22Rv1 (cell line): Measurements from ENCODE around the gene NIPA2.

Source experiments
- ZFX ChIP-seq: fragments of 450-650 bp; IDR thresholded peaks from 2 replicates; pipeline ENCODE4 v1.6.1; 2017; ENCODE audit warnings: antibody characterized with exemption, borderline replicate concordance
- TF ChIP-seq, protein P1 (sequence below): fragments of 450-650 bp; IDR thresholded peaks from 2 replicates; pipeline ENCODE4 v1.5.1; 2017; ENCODE audit warnings: mild to moderate bottlenecking

DNA sequence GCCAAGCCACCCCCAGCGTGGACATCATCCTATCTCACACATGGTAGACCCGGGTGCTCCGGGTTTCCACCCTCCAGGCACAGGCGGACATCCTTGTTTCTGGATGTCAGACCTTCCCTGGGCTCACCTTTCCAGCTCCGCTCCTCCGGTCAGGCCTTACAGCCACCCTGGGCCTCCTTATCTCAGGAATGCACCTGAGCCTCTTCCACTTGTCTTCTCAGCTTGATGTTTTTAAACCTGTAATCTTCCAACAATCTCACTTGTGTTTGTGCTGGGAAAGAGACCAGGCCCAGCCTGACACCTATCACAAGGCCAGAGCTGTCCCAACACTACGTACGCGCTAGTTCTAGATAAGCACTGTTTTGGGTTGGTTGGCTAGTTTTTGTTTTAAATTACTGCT lies 53.9 kb downstream of the NIPA2 start:
- TF ChIP-seq, protein P1, sequence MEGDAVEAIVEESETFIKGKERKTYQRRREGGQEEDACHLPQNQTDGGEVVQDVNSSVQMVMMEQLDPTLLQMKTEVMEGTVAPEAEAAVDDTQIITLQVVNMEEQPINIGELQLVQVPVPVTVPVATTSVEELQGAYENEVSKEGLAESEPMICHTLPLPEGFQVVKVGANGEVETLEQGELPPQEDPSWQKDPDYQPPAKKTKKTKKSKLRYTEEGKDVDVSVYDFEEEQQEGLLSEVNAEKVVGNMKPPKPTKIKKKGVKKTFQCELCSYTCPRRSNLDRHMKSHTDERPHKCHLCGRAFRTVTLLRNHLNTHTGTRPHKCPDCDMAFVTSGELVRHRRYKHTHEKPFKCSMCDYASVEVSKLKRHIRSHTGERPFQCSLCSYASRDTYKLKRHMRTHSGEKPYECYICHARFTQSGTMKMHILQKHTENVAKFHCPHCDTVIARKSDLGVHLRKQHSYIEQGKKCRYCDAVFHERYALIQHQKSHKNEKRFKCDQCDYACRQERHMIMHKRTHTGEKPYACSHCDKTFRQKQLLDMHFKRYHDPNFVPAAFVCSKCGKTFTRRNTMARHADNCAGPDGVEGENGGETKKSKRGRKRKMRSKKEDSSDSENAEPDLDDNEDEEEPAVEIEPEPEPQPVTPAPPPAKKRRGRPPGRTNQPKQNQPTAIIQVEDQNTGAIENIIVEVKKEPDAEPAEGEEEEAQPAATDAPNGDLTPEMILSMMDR, result no peak
- no peak for TF ChIP-seq ZFX
